ENCODE results near the gene SGPL1.

The SGPL1 gene

GRCh38 chr10:70780772-70781171, 35.0 kb upstream of the SGPL1 start:
- DNase-seq: no peak

GRCh38 chr10:70781461-70782051, 34.2 kb upstream of the SGPL1 start:
- DNase-seq: no peak

- no peak for DNase-seq
Measured at GRCh38 chr10:70782086-70782745, 33.5 kb upstream of the SGPL1 start.

- no peak for DNase-seq
Measured at GRCh38 chr10:70782746-70783680, 32.7 kb upstream of the SGPL1 start.

GRCh38 chr10:70784016-70784415, 31.7 kb upstream of the SGPL1 start:
- no peak for DNase-seq

- no peak for DNase-seq
Measured at GRCh38 chr10:70784471-70784870, 31.3 kb upstream of the SGPL1 start.

GRCh38 chr10:70785190-70785589, 30.6 kb upstream of the SGPL1 start, which contains the start of gene TBATA:
Gene TBATA, minus strand, starts transcription at chr10:70785377. Its CDS starts 1,998 bp downstream, at chr10:70783379.
- peak in 1 of 2 donors; percentile 5 for DNase-seq

- no peak for DNase-seq
Measured at GRCh38 chr10:70786799-70787415, 28.8 kb upstream of the SGPL1 start.

GRCh38 chr10:70791386-70792039, 24.2 kb upstream of the SGPL1 start:
- DNase-seq: no peak

- DNase-seq: no peak
Measured at GRCh38 chr10:70795613-70796012, 20.1 kb upstream of the SGPL1 start.

GRCh38 chr10:70797840-70798239, 17.9 kb upstream of the SGPL1 start:
- no peak for DNase-seq

- no peak for DNase-seq
Measured at GRCh38 chr10:70799124-70799523, 16.6 kb upstream of the SGPL1 start.

GRCh38 chr10:70801854-70802253, 13.9 kb upstream of the SGPL1 start:
- DNase-seq: no peak

- DNase-seq: no peak
Measured at GRCh38 chr10:70803775-70804420, 11.8 kb upstream of the SGPL1 start.

- DNase-seq: no peak
Measured at GRCh38 chr10:70804421-70804808, 11.3 kb upstream of the SGPL1 start.

GRCh38 chr10:70805619-70806215, 10.0 kb upstream of the SGPL1 start:
- no peak for DNase-seq

- DNase-seq: no peak
Measured at GRCh38 chr10:70806841-70807240, 8.9 kb upstream of the SGPL1 start.

GRCh38 chr10:70807556-70807955, 8.2 kb upstream of the SGPL1 start:
- DNase-seq: no peak

- DNase-seq: no peak
Measured at GRCh38 chr10:70809011-70809611, 6.6 kb upstream of the SGPL1 start.

- DNase-seq: no peak
Measured at GRCh38 chr10:70809726-70810125, 6.0 kb upstream of the SGPL1 start.

GRCh38 chr10:70810967-70811366, 4.8 kb upstream of the SGPL1 start:
- no peak for DNase-seq
